ENCODE data around the gene PMPCB. TPM values are rescaled to one million over a fixed set of nuclear protein-coding genes. Genes with fewer than 3 reads are reported as not detected.
"Not testable (repeated sequence)": the region's sequence is repeated elsewhere in the genome, so short reads cannot be mapped to it uniquely, and the experiment has no call there.

PMPCB gene
- 44.3 and 56.7 TPM in 2 replicates for polyA plus RNA-seq (2011; rRNA removed)
- 13.6 and 18.7 TPM in 2 replicates for polyA minus RNA-seq (2011; rRNA and poly(A)+ RNA removed)

GRCh38 chr7:103296901-103297836 is at the start of gene PMPCB:
Gene PMPCB (plus strand): TSS chr7:103297435. CDS start chr7:103297460, 25 bp downstream.
- ChIA-PET POLR2A (no interaction called here), CTCF (interaction anchor here (0.6 to 1.5 kb wide), 5 partner anchors 10 to 77 kb away, joined by 3 to 5 read pairs (median 3); partner anchors contain the start of gene PSMC2)
- H3K27me3 ChIP-seq (ENCODE audit: control insufficient read depth, insufficient read depth, low read length) = no peaks in the 10 kb centered on the region
- TF ChIP-seq CTCF (IDR thresholded peaks at IDR 0.05; ENCODE audit: insufficient read depth, low read depth, low read length) = peak; percentile 97
- no peaks in the 10 kb centered on the region; the same call in 1 of the 2 replicates for H3K36me3 ChIP-seq (ENCODE audit: control insufficient read depth, insufficient read depth, low read length)
- H3K4me3 ChIP-seq (ENCODE audit: low read depth, low read length) = peak within 1 kb of the TSS; percentile 59
- peak; percentile 43 for DNase-seq (ENCODE audit: low read depth)

GRCh38 chr7:103253699-103254506 is 43.3 kb upstream of the PMPCB start:
- H3K4me3 ChIP-seq (ENCODE audit: low read depth, low read length); DNase-seq (ENCODE audit: low read depth); POLR2A ChIA-PET; H3K36me3 ChIP-seq (ENCODE audit: control insufficient read depth, insufficient read depth, low read length); CTCF ChIA-PET; H3K27me3 ChIP-seq (ENCODE audit: control insufficient read depth, insufficient read depth, low read length): not testable (repeated sequence)

- POLR2A ChIA-PET; H3K4me3 ChIP-seq (ENCODE audit: low read depth, low read length); H3K36me3 ChIP-seq (ENCODE audit: control insufficient read depth, insufficient read depth, low read length); DNase-seq (ENCODE audit: low read depth); CTCF ChIA-PET; H3K27me3 ChIP-seq (ENCODE audit: control insufficient read depth, insufficient read depth, low read length): not testable (repeated sequence)
Observed at GRCh38 chr7:103264054-103264453, 33.2 kb upstream of the PMPCB start.

- POLR2A ChIA-PET; DNase-seq (ENCODE audit: low read depth): not testable (repeated sequence)
Observed at GRCh38 chr7:103266229-103266628, 31.0 kb upstream of the PMPCB start.

GRCh38 chr7:103273374-103273773 is 23.9 kb upstream of the PMPCB start:
- DNase-seq (ENCODE audit: low read depth); H3K36me3 ChIP-seq (ENCODE audit: control insufficient read depth, insufficient read depth, low read length); H3K4me3 ChIP-seq (ENCODE audit: low read depth, low read length); POLR2A ChIA-PET; CTCF ChIA-PET; H3K27me3 ChIP-seq (ENCODE audit: control insufficient read depth, insufficient read depth, low read length): not testable (repeated sequence)

More at GRCh38 chr7:103266229-103266628, 31.0 kb upstream of the PMPCB start:
- H3K27me3 ChIP-seq (ENCODE audit: control insufficient read depth, insufficient read depth, low read length); CTCF ChIA-PET; H3K4me3 ChIP-seq (ENCODE audit: low read depth, low read length); H3K36me3 ChIP-seq (ENCODE audit: control insufficient read depth, insufficient read depth, low read length): not testable (repeated sequence)

- CTCF ChIA-PET; POLR2A ChIA-PET; H3K36me3 ChIP-seq (ENCODE audit: control insufficient read depth, insufficient read depth, low read length); H3K4me3 ChIP-seq (ENCODE audit: low read depth, low read length); H3K27me3 ChIP-seq (ENCODE audit: control insufficient read depth, insufficient read depth, low read length); DNase-seq (ENCODE audit: low read depth): not testable (repeated sequence)
Observed at GRCh38 chr7:103274867-103275266, 22.4 kb upstream of the PMPCB start.

GRCh38 chr7:103278195-103278594 is 19.0 kb upstream of the PMPCB start:
- CTCF ChIA-PET; H3K4me3 ChIP-seq (ENCODE audit: low read depth, low read length); H3K27me3 ChIP-seq (ENCODE audit: control insufficient read depth, insufficient read depth, low read length); H3K36me3 ChIP-seq (ENCODE audit: control insufficient read depth, insufficient read depth, low read length); DNase-seq (ENCODE audit: low read depth); POLR2A ChIA-PET: not testable (repeated sequence)

- H3K36me3 ChIP-seq (ENCODE audit: control insufficient read depth, insufficient read depth, low read length); H3K27me3 ChIP-seq (ENCODE audit: control insufficient read depth, insufficient read depth, low read length); POLR2A ChIA-PET; DNase-seq (ENCODE audit: low read depth): not testable (repeated sequence)
- peak overlapping the region; percentile 60 for H3K4me3 ChIP-seq (ENCODE audit: low read depth, low read length)
- CTCF ChIA-PET = interaction anchor here (1.3 kb wide), 1 partner anchor 20 kb away, joined by 9 read pairs; no protein-coding TSS in a partner anchor
Observed at GRCh38 chr7:103279636-103279962, 17.6 kb upstream of the PMPCB start.

- DNase-seq (ENCODE audit: low read depth); POLR2A ChIA-PET; H3K27me3 ChIP-seq (ENCODE audit: control insufficient read depth, insufficient read depth, low read length); H3K36me3 ChIP-seq (ENCODE audit: control insufficient read depth, insufficient read depth, low read length): not testable (repeated sequence)
- CTCF ChIA-PET = interaction anchor here (0.8 to 1.3 kb wide), 2 partner anchors 19 to 126 kb away, joined by 3 to 9 read pairs; no protein-coding TSS in a partner anchor
- peak overlapping the region; percentile 60 for H3K4me3 ChIP-seq (ENCODE audit: low read depth, low read length)
Observed at GRCh38 chr7:103279963-103280802, 17.1 kb upstream of the PMPCB start.

GRCh38 chr7:103280803-103281155 is 16.5 kb upstream of the PMPCB start:
- DNase-seq (ENCODE audit: low read depth); H3K27me3 ChIP-seq (ENCODE audit: control insufficient read depth, insufficient read depth, low read length); POLR2A ChIA-PET; H3K36me3 ChIP-seq (ENCODE audit: control insufficient read depth, insufficient read depth, low read length): not testable (repeated sequence)
- CTCF ChIA-PET = interaction anchor here (0.8 to 1.3 kb wide), 2 partner anchors 19 to 125 kb away, joined by 3 to 9 read pairs; no protein-coding TSS in a partner anchor
- peak overlapping the region; percentile 60 for H3K4me3 ChIP-seq (ENCODE audit: low read depth, low read length)

GRCh38 chr7:103282802-103283427 is 14.3 kb upstream of the PMPCB start:
- POLR2A ChIA-PET; H3K36me3 ChIP-seq (ENCODE audit: control insufficient read depth, insufficient read depth, low read length); H3K4me3 ChIP-seq (ENCODE audit: low read depth, low read length); DNase-seq (ENCODE audit: low read depth); CTCF ChIA-PET; H3K27me3 ChIP-seq (ENCODE audit: control insufficient read depth, insufficient read depth, low read length): not testable (repeated sequence)

Measured in BJ (cell line).